Measurements from ENCODE around the gene GCK.

DNA sequence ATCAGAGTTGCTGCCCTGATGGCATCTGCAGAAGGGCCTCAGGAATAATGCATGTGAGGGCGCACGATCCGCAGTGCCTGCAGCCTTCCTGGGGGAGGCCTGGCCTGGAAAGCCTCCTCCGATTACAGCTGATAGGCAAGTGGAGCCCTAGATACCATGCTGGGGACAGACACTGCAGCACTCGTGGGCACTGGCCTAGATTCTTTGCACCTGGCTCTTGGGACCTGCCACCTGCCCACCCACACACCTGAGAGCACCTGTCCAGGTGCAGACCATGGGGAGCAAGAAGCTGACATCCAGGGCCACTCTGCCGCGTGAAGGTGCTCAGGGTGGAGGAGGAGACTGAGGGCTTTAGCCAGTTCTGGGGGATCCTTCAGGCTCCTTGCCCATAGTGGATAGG, 26.3 kb upstream of the GCK start:
- TF ChIP-seq ZNF274 (CRISPR knock-in tag; IDR thresholded peaks at IDR 0.05) (no peak), ZNF660 (CRISPR knock-in tag; IDR thresholded peaks at IDR 0.05; ENCODE audit: borderline replicate concordance, low read depth) (no peak), PRDM15 (CRISPR knock-in tag; IDR thresholded peaks at IDR 0.05) (no peak), ZFX (CRISPR knock-in tag; IDR thresholded peaks at IDR 0.05; ENCODE audit: low read depth) (no peak), CTCF (CRISPR knock-in tag; IDR thresholded peaks at IDR 0.05) (no peak), MBD4 (IDR thresholded peaks at IDR 0.05; ENCODE audit: borderline replicate concordance, low read length) (no peak), JUN (CRISPR knock-in tag; IDR thresholded peaks at IDR 0.05) (no peak), POLR2AphosphoS5 (IDR thresholded peaks at IDR 0.05; ENCODE audit: low read depth, low read length) (no peak)
- TF ChIP-seq, protein P1, sequence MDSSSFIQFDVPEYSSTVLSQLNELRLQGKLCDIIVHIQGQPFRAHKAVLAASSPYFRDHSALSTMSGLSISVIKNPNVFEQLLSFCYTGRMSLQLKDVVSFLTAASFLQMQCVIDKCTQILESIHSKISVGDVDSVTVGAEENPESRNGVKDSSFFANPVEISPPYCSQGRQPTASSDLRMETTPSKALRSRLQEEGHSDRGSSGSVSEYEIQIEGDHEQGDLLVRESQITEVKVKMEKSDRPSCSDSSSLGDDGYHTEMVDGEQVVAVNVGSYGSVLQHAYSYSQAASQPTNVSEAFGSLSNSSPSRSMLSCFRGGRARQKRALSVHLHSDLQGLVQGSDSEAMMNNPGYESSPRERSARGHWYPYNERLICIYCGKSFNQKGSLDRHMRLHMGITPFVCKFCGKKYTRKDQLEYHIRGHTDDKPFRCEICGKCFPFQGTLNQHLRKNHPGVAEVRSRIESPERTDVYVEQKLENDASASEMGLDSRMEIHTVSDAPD (CRISPR knock-in tag; IDR thresholded peaks at IDR 0.05): no peak
- TF ChIP-seq, protein P2, sequence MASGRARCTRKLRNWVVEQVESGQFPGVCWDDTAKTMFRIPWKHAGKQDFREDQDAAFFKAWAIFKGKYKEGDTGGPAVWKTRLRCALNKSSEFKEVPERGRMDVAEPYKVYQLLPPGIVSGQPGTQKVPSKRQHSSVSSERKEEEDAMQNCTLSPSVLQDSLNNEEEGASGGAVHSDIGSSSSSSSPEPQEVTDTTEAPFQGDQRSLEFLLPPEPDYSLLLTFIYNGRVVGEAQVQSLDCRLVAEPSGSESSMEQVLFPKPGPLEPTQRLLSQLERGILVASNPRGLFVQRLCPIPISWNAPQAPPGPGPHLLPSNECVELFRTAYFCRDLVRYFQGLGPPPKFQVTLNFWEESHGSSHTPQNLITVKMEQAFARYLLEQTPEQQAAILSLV (CRISPR knock-in tag; IDR thresholded peaks at IDR 0.05; ENCODE audit: borderline replicate concordance): no peak
- TF ChIP-seq, protein P3, sequence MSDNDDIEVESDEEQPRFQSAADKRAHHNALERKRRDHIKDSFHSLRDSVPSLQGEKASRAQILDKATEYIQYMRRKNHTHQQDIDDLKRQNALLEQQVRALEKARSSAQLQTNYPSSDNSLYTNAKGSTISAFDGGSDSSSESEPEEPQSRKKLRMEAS (IDR thresholded peaks at IDR 0.05): no peak

Measured in HepG2 (cell line).